ENCODE data around the gene NELFB.

NELFB gene

DNA sequence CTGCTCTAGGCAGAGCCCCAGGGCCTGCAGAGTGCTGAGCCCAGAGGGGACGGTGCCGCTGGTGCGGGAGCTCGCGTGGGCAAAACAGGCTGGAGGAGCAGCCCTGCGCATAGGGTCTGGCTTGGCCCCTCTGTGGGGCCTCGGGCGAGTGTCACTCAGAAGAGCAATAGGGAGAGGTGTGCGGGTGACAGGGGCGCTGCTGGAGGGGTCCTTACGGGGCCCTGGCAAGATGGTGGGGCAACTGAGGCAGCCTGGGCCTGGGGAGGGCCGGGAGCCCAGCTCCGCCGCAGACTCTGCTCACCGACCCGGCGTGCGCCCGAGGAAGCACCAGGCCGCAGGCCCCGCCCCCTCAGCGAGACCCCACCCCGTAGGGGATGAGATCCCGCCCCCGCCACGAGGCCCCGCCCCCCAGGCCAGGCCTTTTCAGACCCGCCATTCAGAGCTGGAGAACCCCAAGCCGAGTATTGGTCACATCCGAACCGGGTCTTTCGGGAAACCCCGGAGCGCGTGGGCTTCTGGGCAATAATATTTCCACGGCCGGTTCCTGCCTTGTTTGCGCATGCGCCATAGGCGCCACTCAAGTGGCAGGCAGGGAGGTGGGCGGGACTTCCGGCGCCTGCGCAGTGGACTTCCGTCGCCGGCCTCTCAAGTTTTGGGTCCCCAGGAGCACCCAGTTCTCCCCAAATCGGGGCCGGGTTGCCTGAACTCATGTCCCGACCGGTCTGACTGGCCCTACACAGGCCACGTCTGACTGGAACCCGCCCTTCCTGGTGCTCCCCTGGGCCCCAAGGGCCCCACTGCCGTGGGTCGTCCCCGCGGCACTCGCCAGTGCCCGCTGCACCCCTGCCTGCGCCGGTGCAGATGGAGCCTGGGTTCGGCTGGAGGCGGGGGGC, 31.8 kb upstream of the NELFB start:
- DNase-seq (ENCODE audit: extremely low read depth in 1 of 2, low read depth in 1 of 2) = peak; percentile 97 to 98

DNA sequence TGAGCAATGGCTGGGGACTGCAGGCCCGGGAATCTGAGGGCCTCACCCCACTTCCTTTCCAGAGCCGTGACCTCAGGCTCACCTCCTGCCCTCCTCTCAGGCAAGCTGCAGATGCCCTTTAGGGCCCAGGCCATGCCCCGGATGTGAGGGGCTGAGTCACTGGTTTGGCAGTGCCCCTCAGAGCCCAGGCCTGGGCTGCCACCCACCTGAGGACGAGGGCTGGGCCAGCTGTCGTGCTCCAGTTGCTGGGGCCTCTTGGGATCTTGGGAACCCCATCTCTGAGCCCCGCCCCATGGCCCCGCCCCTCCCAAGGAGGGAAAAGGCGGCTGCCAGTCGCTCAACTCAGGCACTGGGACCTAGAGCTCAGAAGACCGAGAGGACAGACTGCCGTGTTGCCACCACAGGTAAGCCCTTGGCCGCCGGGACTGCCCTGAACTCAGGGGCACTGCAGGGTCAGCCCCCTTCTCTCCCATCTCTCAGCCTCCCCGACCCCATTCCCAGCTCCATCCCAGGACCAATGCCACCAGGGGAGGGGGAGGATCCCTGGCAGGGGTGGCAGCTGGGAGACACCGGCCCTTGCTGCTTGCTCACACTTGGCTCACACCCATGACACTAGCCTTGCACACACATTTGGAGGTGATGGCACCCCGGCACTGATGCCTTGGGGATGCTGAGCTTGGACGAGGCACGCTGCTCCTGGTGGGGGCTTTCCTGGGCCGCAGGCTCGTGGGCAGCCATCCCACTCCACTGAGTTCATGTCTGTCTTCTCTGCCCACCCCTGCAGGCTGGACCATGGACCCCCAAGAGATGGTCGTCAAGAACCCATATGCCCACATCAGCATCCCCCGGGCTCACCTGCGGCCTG, 30.1 kb upstream of the NELFB start, which contains the start of gene CYSRT1:
TSS of gene CYSRT1 (plus strand) at position 345 of the 865 bp plus-strand sequence. CDS start at position 793, 448 bp downstream.
- no peak for DNase-seq (ENCODE audit: extremely low read depth in 1 of 2, low read depth in 1 of 2)

DNA sequence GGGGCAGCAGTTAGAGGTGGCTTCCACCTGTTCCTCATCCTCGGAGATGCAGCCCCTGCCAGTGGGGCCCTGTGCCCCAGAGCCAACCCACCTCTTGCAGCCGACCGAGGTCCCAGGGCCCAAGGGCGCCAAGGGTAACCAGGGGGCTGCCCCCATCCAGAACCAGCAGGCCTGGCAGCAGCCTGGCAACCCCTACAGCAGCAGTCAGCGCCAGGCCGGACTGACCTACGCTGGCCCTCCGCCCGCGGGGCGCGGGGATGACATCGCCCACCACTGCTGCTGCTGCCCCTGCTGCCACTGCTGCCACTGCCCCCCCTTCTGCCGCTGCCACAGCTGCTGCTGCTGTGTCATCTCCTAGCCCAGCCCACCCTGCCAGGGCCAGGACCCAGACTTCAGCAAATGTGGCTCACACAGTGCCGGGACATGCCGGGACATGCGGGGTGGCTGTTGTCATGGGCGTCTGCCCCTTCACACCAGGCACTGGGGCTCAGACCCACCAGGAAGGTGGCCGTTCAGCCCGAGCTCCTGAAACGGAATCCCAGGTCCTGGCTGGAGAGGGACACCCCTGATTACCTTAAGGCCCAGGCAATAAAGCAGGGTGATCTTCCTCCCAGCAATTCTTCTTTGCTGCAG, 29.3 kb upstream of the NELFB start:
- no peak for DNase-seq (ENCODE audit: extremely low read depth in 1 of 2, low read depth in 1 of 2)

DNA sequence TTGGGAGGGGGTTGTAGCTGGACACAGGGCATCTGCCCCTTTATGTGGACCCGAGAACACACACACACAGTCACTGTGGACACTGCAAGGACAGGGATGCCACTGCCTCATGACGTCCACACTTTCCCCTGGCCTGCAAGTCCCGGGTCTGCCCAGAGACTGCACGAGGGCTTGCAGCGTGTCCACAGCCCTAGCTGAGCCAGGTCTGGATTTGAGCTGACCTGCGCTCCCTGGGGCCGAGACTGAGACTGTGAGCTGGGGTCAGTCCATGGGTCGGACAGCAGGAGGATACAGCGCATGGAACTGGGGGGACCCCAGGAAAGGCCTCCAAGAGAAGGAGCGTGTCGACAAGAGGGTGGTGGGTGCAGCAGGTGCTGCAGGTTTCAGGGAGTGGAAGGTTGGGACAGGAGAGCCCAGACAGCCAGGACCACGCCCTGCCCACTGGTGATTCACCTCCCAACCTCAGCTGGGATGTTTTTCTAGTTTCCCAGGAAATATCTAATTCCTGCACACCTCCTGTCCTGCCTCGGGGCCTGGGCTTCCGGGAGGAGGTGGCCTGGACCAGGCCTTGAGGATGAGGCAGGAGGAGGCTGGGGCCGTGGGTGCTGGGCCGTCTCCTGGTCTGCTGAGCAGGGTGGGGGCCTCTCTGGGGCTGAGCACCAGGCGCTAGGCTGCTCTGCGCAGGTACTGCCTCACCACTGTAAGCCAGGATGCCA, 28.6 kb upstream of the NELFB start:
- no peak for DNase-seq (ENCODE audit: extremely low read depth in 1 of 2, low read depth in 1 of 2)

DNA sequence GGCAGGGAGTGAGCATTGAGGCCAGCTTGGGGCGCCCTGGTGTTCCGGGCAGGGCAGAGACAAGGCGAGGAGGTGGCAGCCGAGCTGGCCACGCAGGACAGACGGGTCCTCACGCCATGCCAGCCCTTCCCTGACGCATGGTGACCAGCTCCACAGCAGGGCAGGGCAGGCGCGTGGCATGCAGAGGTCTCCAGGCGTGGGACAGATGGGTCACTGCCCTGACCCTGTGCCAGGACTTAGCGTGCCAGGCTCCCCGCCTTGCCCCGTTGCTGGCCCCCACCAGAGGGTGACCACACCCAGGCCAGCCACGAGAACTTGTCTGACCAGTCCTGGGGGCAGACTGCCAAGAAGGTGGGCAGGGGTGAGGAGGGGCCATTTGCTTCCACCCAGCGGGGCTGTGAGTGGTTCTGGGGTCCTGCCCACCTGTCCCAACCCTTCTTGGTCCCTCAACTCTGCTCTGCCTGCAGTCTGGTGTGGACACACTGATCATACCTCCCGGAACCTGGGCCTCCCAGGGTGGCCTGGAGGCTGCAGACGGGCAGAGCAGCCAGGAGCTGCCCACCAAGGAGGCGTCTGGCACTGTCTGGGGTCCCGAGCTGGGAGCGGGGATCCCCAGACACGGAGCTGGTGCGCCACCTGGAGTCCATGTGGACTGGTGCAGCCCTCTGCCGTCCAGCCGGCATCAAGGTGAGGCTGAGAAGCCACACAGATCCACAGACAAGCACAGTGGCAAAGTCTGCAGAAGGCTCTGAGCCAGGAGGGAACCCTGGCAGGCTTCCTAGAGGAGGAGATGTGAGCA, 27.9 kb upstream of the NELFB start, which contains the start of gene RNF224:
TSS of gene RNF224 (plus strand) at position 449 of the 799 bp plus-strand sequence. CDS start 834 bp downstream, outside the sequence.
- DNase-seq (ENCODE audit: extremely low read depth in 1 of 2, low read depth in 1 of 2) = peak; percentile 61 to 76

DNA sequence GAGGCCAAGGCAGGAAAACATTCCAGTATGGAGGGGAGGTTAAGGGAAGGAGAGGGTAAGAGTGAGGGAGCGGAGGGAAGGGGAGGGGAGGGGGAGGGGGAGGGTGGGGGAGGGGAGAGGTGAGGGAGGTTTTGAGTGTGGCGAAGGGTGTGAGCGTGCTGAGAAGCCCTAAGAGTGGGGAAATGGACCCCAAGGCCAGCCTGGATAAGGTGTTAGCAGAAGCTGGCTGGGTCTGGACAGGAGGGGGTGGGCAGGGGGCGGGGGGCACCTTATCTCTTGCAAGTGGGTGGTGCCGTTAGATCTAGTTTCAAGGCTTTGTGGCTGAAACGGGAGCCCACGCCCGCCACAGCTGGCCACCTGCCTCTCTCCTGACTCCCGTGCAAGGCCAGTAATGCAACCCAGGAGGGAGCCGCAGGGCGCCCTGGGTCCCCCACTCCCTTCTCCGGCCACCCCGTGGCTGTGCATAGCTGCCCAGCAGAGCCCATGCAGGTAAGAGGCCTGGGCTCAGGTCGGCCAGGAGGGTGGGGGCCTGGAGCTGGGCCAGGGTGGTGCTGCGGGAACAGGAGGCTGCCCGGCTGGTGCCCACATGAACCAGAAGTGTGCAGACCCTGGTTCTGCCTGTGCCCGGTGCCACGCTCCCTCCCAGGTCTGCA, 27.1 kb upstream of the NELFB start:
- DNase-seq (ENCODE audit: extremely low read depth in 1 of 2, low read depth in 1 of 2) = no peak

DNA sequence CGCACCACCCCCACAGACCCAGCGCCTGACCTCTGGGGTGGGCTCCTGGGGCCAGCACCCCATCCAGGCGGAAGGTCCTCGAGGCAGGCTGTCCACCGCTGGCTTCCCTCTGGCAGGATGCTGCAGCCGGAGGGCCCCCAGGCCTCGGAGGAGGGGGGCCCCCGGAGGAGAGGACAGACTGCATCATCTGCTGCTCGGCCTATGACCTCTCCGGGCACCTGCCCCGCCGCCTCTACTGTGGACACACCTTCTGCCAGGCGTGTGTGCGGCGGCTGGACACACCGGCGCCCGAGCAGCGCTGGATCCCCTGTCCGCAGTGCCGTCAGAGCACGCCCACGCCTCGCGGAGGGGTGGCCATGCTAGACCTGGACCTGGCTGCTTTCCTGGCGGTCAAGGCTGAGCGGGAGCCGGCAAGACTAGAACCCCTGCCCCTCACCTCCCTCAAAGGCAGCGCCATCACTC, 26.6 kb upstream of the NELFB start:
- no peak for DNase-seq (ENCODE audit: extremely low read depth in 1 of 2, low read depth in 1 of 2)

DNA sequence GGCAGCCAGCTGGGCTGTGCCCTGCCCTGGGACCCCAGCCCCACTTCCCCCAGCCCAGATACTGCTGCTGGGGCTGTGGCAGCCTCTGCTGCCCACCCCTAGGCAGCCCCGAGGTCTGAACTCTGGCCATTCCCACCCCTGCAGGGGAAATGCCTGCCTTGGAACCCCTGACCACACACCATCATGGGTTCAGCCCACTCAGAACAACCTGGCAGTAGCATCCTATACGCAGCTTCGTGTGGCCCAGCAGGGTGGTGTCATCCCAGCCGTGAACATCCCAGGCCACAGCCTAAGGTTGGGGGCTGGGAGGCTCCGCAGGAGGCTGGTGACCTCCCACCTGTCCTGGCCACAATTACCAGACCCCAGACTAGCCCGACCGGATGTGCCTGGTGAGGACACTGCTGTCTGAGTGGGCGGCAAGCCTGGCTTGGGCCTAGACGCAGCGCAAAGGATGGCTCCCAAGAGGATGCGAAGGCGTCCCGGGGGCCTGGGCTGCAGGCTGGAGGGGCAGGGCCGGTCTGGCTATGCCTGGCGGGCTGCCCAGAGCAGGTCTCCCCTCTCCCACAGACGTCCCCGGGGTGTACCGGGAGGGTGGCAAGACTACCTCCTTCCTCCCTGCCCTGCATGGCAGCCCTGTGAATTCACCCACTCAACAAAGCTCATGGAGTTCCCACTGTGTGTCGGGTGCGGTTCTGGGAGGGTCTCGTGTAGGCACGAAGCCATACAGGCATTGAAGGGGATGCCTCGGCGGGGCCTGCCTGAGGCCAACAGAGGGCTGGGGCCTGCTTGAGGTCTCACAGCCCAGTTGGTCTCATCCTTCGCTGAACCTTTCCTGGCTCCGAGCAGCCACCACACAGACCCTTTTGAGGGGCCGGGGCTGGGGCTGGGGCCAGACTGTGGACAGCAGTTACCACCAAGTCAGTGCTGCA, 25.9 kb upstream of the NELFB start:
- DNase-seq (ENCODE audit: extremely low read depth in 1 of 2, low read depth in 1 of 2) = no peak

DNA sequence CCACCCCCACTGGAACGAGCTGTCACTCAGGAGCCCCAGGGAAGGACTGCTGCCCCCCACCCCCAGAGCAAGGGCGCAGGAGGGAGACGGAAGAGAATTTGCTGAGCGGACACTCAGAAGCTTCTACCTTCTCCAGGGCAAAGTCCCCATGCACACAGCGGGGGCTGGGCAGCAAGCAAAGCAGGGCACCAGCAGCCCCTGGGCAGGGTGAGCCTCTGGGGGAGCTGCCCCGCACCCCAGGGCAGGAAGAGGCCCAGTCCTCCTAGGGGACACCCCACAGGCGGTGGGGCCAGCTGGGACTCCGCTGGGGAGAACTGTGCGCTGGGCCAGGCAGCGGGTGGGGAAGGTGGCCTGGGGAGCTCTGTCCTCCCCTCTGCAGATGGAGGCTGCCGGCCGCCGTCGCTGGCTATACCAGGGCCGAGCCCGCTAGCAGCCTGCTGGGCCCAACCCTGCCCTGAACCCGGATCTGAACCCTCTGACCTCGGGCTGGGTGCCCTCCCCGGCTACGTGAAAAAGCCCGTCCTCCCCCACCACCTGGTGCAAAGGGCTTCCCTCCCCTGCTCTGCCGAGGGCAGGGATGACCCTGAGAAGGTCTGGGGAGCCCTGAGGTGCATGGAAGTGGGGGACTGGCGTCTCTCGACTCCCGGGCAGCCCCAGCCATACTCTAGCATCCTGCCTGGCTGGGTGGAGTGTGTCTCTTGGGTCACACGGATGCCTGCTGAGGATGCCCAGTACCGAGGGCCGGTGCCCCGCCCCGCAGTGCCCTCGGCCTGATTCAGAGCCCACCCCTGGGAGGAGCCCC, 25.0 kb upstream of the NELFB start:
- DNase-seq (ENCODE audit: extremely low read depth in 1 of 2, low read depth in 1 of 2) = no peak

DNA sequence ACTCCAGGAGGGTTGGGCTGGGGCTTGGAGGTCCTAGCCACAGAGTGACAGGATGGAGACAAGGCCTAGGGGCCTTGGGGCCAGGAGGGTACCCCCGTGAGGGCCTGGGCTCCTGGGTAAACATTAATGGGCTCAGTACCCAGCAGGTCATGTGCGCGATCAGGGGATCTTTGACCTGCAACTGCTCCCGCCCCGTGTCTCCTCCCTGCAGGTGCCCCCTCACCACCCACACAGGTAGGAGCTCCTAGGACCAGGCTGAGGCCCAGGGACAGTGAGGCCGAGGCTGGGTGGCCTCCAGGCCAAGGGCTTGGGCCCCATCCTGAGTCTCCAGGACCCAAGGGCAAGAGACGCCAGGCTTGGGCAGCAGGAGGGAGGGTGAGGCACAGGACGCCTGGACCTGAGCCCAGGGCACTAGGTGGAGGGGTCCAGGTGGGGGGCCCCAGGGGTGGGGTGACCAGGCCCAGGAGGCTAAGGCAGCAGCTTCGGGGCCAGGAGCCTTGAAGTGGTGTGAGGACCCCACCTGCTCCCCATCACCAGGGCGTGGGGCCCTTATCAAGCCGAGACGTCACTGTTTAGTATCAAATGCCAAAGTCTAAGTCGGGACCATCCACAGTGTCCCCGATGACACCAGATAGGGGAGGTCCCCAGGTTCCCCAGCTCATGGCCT, 24.3 kb upstream of the NELFB start, which contains the start of gene SLC34A3:
TSS of gene SLC34A3 (plus strand) at position 197 of the 667 bp plus-strand sequence. CDS start 802 bp downstream, outside the sequence.
- DNase-seq (ENCODE audit: extremely low read depth in 1 of 2, low read depth in 1 of 2) = no peak

DNA sequence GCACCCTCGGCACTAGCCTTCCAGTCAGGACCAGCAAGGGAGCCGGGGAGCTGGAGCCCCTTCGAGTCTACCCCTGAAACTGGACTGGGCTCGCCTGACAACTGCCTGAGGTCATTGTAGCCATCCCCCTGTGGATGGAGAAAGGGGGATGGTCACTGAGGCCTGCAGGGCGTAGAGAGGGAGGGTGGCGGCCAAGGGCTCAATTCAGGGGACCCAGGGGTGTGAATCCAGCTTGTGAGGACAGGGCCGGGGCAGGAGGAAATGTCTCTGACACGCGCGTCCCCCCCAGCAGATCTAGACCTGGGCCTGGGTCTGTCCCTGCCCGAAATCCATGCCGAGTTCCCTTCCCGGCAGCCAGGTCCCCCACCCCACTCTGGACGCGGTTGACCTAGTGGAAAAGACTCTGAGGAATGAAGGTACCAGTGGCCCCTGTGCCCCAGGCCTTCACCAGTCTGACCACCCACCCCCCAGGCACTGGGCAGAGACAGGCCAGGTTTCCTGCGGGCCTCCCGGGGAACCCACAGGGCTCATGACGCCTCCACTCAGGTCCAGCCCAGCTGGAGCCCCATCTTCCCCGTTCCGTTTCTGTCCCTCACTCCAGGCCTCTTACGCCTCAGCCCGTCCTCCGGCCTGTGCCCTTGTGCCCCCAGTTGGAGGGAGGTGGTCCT, 23.6 kb upstream of the NELFB start:
- no peak for DNase-seq (ENCODE audit: extremely low read depth in 1 of 2, low read depth in 1 of 2)

DNA sequence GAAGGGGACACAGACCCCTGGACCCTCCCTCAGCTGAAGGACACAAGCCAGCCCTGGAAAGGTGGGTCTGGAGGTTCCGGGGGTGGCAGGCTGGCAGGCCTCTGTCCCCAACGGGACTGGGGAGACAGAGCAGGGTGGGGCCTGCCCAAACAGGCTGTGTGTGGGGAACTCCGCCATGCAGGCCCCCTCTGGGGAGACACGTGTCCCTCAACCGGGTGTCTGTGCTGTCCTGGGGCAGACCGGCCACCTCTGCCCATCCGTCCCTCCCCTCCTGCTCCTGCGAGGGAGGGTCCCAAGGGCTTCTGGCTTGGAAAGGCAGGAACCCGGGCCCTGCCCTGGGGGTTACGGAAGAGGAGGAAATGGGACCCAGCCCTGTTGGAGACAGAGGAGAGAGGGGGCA, 23.0 kb upstream of the NELFB start:
- no peak for DNase-seq (ENCODE audit: extremely low read depth in 1 of 2, low read depth in 1 of 2)

DNA sequence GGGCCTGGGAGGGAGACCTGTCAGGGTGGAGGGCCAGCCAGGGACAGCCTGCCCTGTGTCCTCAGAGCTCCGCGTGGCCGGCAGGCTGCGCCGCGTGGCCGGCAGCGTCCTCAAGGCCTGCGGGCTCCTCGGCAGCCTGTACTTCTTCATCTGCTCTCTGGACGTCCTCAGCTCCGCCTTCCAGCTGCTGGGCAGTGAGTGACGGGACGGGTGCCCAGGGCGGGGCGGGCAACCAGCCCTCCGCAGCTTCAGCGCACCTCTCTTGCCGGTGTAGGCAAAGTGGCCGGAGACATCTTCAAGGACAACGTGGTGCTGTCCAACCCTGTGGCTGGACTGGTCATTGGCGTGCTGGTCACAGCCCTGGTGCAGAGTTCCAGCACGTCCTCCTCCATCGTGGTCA, 22.6 kb upstream of the NELFB start:
- no peak for DNase-seq (ENCODE audit: extremely low read depth in 1 of 2, low read depth in 1 of 2)

DNA sequence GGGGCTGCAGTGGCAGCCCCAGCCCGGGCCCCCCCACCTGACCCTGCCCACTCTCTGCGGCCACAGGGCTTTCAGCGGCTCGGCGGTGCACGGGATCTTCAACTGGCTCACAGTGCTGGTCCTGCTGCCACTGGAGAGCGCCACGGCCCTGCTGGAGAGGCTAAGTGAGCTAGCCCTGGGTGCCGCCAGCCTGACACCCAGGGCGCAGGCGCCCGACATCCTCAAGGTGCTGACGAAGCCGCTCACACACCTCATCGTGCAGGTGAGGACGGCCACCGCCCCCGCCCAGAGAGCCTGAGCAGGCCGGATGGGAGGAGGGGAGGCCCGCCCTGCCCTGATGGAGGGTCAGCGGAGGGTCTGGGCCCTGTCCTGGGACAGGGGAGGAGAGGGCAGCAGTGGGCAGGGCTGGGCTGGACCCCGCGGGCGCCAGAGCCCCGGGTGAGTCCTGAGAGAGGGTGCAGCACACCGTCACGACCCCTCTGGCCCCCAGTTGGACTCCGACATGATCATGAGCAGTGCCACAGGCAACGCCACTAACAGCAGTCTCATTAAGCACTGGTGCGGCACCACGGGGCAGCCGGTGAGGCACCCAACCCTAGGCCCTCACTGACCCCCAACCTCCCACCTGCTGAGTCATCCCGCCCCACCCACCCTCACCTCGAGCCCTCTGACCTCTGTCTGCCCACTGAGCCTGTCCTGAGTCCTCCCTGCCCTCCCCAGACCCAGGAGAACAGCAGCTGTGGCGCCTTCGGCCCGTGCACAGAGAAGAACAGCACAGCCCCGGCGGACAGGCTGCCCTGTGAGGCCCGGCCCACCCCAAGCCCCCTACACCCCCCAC, 21.8 kb upstream of the NELFB start:
- no peak for DNase-seq (ENCODE audit: extremely low read depth in 1 of 2, low read depth in 1 of 2)

DNA sequence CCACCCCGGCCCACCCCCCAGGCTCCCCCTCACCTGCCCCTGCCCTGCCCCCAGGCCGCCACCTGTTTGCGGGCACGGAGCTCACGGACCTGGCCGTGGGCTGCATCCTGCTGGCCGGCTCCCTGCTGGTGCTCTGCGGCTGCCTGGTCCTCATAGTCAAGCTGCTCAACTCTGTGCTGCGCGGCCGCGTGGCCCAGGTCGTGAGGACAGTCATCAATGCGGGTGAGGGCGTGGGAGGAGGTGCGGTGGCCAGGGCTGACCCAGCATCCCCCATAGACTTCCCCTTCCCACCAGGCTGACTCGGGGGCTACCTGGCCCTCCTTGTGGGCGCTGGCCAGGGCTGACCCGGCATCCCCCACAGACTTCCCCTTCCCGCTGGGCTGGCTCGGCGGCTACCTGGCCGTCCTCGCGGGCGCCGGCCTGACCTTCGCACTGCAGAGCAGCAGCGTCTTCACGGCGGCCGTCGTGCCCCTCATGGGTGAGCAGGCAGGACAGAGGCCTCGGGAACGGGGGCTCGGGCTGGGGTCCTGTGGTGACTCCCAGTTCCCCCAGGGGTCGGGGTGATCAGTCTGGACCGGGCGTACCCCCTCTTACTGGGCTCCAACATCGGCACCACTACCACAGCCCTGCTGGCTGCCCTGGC, 21.0 kb upstream of the NELFB start:
- DNase-seq (ENCODE audit: extremely low read depth in 1 of 2, low read depth in 1 of 2) = no peak
